PC-9 (cell line): ENCODE results near the gene USP46.

Source experiments
- CTCF ChIP-seq: fragments of 200-600 bp; sonication (generic); conservative IDR thresholded peaks from 2 replicates; pipeline ENCODE4 v1.6.1; 2017; ENCODE audit warnings: mixed run types, antibody characterized with exemption, mild to moderate bottlenecking, moderate library complexity
- EZH2 ChIP-seq: fragments of 200-600 bp; sonication (generic); IDR thresholded peaks from 2 replicates; pipeline ENCODE4 v1.8.0; 2017; ENCODE audit warnings: antibody characterized with exemption, low read depth

GRCh38 chr4:52704661-52705060 is 45.6 kb upstream of the USP46 start:
- TF ChIP-seq CTCF: no peak
- TF ChIP-seq EZH2: no peak
